ENCODE measurements around the gene IRGQ.

GRCh38 chr19:43582495-43582894 lies 13.4 kb downstream of the IRGQ start:
- TF ChIP-seq EZH2 (IDR thresholded peaks at IDR 0.05; ENCODE audit: borderline replicate concordance, low read depth, low read length, severe bottlenecking), result no peak
- no peak for TF ChIP-seq CTCF (IDR thresholded peaks at IDR 0.05; ENCODE audit: borderline replicate concordance, extremely low read depth, low read length, poor library complexity, severe bottlenecking)
